HG03565 (cell line): ENCODE data around the gene RBPMS2.

Experiments used
- ATAC-seq: cut with Tn5 transposase; IDR thresholded peaks from one replicate; pipeline ENCODE4 v1.9.1; 2021; ENCODE audit warnings: mild to moderate bottlenecking, moderate library complexity; ENCODE audit not compliant: unreplicated experiment

RBPMS2 gene

GRCh38 chr15:64791401-64791800 lies 16.0 kb upstream of the RBPMS2 start:
- no peak for ATAC-seq

- ATAC-seq, result no peak
These were observed 8.4 kb upstream of the RBPMS2 start for GRCh38 chr15:64783796-64784195.

GRCh38 chr15:64782751-64783150 lies 7.4 kb upstream of the RBPMS2 start:
- ATAC-seq, result no peak

- ATAC-seq, result no peak
These were observed 5.9 kb upstream of the RBPMS2 start for GRCh38 chr15:64781299-64781698.

GRCh38 chr15:64780600-64781156 lies 5.3 kb upstream of the RBPMS2 start:
- no peak for ATAC-seq

- ATAC-seq, result no peak
These were observed 4.2 kb upstream of the RBPMS2 start for GRCh38 chr15:64779630-64780029.

GRCh38 chr15:64779024-64779423 lies 3.6 kb upstream of the RBPMS2 start:
- ATAC-seq, result no peak

GRCh38 chr15:64776402-64776786 lies 1.0 kb upstream of the RBPMS2 start:
- no peak for ATAC-seq

- ATAC-seq, result no peak
These were observed 528 bp downstream of the RBPMS2 start for GRCh38 chr15:64774629-64775493.

- ATAC-seq, result no peak
These were observed 1.3 kb downstream of the RBPMS2 start for GRCh38 chr15:64774037-64774628.

- ATAC-seq, result no peak
These were observed 1.8 kb downstream of the RBPMS2 start for GRCh38 chr15:64773606-64774005.

GRCh38 chr15:64772964-64773363 lies 2.4 kb downstream of the RBPMS2 start:
- ATAC-seq, result no peak

GRCh38 chr15:64772488-64772887 lies 2.9 kb downstream of the RBPMS2 start:
- no peak for ATAC-seq

GRCh38 chr15:64770626-64771025 lies 4.8 kb downstream of the RBPMS2 start:
- ATAC-seq, result no peak

- no peak for ATAC-seq
These were observed 8.2 kb downstream of the RBPMS2 start for GRCh38 chr15:64767203-64767602.

- no peak for ATAC-seq
These were observed 9.3 kb downstream of the RBPMS2 start for GRCh38 chr15:64766058-64766457.

- no peak for ATAC-seq
These were observed 11.5 kb downstream of the RBPMS2 start for GRCh38 chr15:64763874-64764273.

GRCh38 chr15:64763462-64763861 lies 11.9 kb downstream of the RBPMS2 start:
- no peak for ATAC-seq

GRCh38 chr15:64763021-64763420 lies 12.4 kb downstream of the RBPMS2 start:
- no peak for ATAC-seq

GRCh38 chr15:64762546-64762945 lies 12.8 kb downstream of the RBPMS2 start:
- ATAC-seq, result no peak

- no peak for ATAC-seq
These were observed 14.2 kb downstream of the RBPMS2 start for GRCh38 chr15:64761156-64761555.

GRCh38 chr15:64760056-64760455 lies 15.3 kb downstream of the RBPMS2 start:
- no peak for ATAC-seq
